Astrocyte of the spinal cord (primary cell): Measurements from ENCODE around the gene EEA1.
"Not testable (repeated sequence)": the region's sequence is repeated elsewhere in the genome, so short reads cannot be mapped to it uniquely, and the experiment has no call there.

ENCODE experiments used
- DNase-seq: peaks from one replicate; pipeline ENCODE4 v3.0.0; 2011; ENCODE audit warnings: low read depth, low spot score
- H3K4me3 ChIP-seq: 2 replicates; pipeline ENCODE4 v1.5.1; 2011; ENCODE audit warnings: low read depth, mild to moderate bottlenecking, low read length, moderate library complexity
- in situ Hi-C: cut with HindIII; loops from 2 replicates; pipeline ENCODE4 v1.10.0; 2017; ENCODE audit warnings: low sequenced_read_pairs
- TF ChIP-seq, protein P1 (sequence below): IDR thresholded peaks from 2 replicates; pipeline ENCODE4 v1.5.1; 2012; ENCODE audit warnings: low read depth, mild to moderate bottlenecking, low read length, inconsistent platforms

EEA1 gene

GRCh38 chr12:92968176-92968813, 39.2 kb upstream of the EEA1 start:
- DNase-seq, result no peak
- in situ Hi-C loops, result loop anchor here (25.0 kb wide), 1 partner anchor 444 kb away; no protein-coding TSS in a partner anchor
- H3K4me3 ChIP-seq, result no peak overlapping the region
- TF ChIP-seq, protein P1, sequence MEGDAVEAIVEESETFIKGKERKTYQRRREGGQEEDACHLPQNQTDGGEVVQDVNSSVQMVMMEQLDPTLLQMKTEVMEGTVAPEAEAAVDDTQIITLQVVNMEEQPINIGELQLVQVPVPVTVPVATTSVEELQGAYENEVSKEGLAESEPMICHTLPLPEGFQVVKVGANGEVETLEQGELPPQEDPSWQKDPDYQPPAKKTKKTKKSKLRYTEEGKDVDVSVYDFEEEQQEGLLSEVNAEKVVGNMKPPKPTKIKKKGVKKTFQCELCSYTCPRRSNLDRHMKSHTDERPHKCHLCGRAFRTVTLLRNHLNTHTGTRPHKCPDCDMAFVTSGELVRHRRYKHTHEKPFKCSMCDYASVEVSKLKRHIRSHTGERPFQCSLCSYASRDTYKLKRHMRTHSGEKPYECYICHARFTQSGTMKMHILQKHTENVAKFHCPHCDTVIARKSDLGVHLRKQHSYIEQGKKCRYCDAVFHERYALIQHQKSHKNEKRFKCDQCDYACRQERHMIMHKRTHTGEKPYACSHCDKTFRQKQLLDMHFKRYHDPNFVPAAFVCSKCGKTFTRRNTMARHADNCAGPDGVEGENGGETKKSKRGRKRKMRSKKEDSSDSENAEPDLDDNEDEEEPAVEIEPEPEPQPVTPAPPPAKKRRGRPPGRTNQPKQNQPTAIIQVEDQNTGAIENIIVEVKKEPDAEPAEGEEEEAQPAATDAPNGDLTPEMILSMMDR, result no peak

DNA sequence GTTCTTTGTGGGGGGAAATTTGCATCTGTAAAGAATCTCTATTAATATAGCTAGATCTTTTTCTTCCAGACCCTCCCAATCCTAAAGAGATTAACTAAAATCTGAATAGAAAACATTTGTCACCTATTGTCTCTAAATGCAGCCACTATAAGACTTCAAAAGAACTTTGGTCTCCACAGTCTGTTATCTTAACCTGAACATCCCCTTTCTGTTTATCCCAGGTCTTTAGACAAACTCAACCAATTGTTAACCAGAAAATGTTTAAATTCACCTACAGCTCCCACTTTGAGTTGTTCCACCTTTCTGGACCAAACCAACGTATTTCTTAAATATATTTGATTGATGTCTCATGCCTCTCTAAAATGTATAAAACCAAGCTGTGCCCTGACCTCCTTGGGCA, 35.3 kb upstream of the EEA1 start:
- in situ Hi-C loops, result loop anchor here (25.0 kb wide), 1 partner anchor 448 kb away; no protein-coding TSS in a partner anchor
- H3K4me3 ChIP-seq, DNase-seq: not testable (repeated sequence)

DNA sequence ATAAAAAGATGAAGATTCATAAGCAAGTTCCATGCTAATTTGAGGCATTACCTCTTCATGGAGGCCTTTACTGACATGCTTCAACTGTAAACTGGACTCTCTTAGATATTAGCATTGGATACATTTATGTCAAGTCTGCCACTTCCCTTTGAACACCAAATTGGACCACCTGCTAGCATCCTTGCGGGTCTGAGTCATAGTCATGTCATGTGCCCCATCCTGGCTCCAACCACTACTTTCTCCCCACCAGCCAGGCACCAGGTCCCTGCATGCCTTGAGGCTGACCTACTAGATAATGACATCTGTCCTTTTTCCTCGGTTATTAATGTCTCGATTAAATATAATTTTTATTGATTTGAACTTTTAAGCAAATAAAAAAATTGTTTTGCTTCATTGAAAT, 32.9 kb upstream of the EEA1 start:
- peak; percentile 52 for DNase-seq
- H3K4me3 ChIP-seq, result no peak overlapping the region
- TF ChIP-seq, protein P1, result no peak
- in situ Hi-C loops, result loop anchor here (25.0 kb wide), 1 partner anchor 450 kb away; no protein-coding TSS in a partner anchor

GRCh38 chr12:92955997-92956663, 27.0 kb upstream of the EEA1 start:
- TF ChIP-seq, protein P1, result no peak
- peak; percentile 54 for DNase-seq
- in situ Hi-C loops, result loop anchor here (25.0 kb wide), 1 partner anchor 456 kb away; no protein-coding TSS in a partner anchor
- no peak overlapping the region for H3K4me3 ChIP-seq

GRCh38 chr12:92953747-92954146, 24.7 kb upstream of the EEA1 start:
- TF ChIP-seq, protein P1, result no peak
- in situ Hi-C loops, result loop anchor here (25.0 kb wide), 1 partner anchor 459 kb away; no protein-coding TSS in a partner anchor
- H3K4me3 ChIP-seq, result no peak overlapping the region
- no peak for DNase-seq

GRCh38 chr12:92952394-92952793, 23.3 kb upstream of the EEA1 start:
- no peak overlapping the region for H3K4me3 ChIP-seq
- in situ Hi-C loops, result loop anchor here (25.0 kb wide), 1 partner anchor 460 kb away; no protein-coding TSS in a partner anchor
- DNase-seq, result no peak
- TF ChIP-seq, protein P1, result no peak

DNA sequence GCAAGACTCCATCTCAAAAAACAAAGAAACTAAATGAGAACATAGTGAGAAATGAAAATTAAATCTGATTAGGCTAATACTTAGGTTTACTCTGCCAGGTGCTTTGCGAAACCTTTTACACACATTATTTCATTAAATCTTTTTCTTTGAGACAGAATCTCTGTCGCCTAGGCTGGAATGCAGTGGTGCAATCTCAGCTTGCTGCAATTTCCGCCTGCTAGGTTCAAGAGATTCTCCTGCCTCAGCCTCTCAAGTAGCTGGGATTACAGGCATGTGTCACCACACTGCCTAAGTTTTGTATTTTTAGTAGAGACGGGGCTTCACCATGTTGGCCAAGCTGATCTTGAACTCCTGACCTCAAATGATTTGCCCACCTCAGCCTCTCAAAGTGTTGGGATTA, 21.9 kb upstream of the EEA1 start:
- no peak overlapping the region for H3K4me3 ChIP-seq
- TF ChIP-seq, protein P1, result no peak
- no peak for DNase-seq
- in situ Hi-C loops, result loop anchor here (25.0 kb wide), 1 partner anchor 461 kb away; no protein-coding TSS in a partner anchor
